HL-60 (cell line): ENCODE results near the gene TRPV5.
"Not testable (repeated sequence)": the region's sequence is repeated elsewhere in the genome, so short reads cannot be mapped to it uniquely, and the experiment has no call there.

ENCODE experiments used
- DNase-seq, 2 experiments: peaks; one replicate each; pipeline ENCODE4 v3.0.0-alpha.2; 2010 to 2020; ENCODE audit warnings: low read depth in 1 of 2, low spot score in 1 of 2
- H3K27ac ChIP-seq: fragments of 250-450 bp; sonication (Bioruptor Pico); replicated peaks from 2 replicates; pipeline ENCODE4 v1.5.1; 2020; ENCODE audit warnings: mild to moderate bottlenecking, moderate library complexity
- H3K27me3 ChIP-seq: fragments of 250-450 bp; sonication (Bioruptor Pico); 2 replicates; pipeline ENCODE4 v1.5.1; 2021; ENCODE audit warnings: mild to moderate bottlenecking, moderate library complexity; ENCODE audit not compliant: insufficient read depth, poor library complexity, severe bottlenecking
- H3K4me3 ChIP-seq: replicated peaks from 2 replicates; pipeline ENCODE4 v1.5.1; 2011; ENCODE audit warnings: mild to moderate bottlenecking, control low read depth, low read length; ENCODE audit not compliant: insufficient read depth
- GABPA ChIP-seq: IDR thresholded peaks from 2 replicates; pipeline ENCODE4 v1.6.1; 2012; ENCODE audit warnings: low read depth
- POLR2AphosphoS5 ChIP-seq: IDR thresholded peaks from 2 replicates; pipeline ENCODE4 v1.6.1; 2012; ENCODE audit warnings: low read depth
- SPI1 ChIP-seq: IDR thresholded peaks from 2 replicates; pipeline ENCODE4 v1.6.1; 2012; ENCODE audit warnings: low read depth, mild to moderate bottlenecking, borderline replicate concordance
- long read RNA-seq: library from polyadenylated mRNA; unstranded; transcript quantifications from one replicate; pipeline ENCODE4 v2.0.0, GENCODE V29; 2020
- TF ChIP-seq, protein P1 (sequence below): IDR thresholded peaks from one replicate; pipeline ENCODE4 v1.5.1; 2011; ENCODE audit warnings: low read length, control low read depth, inconsistent platforms; ENCODE audit not compliant: insufficient read depth
- TF ChIP-seq, protein P2 (sequence below): IDR thresholded peaks from 2 replicates; pipeline ENCODE4 v1.6.1; 2012; ENCODE audit warnings: low read depth; ENCODE audit not compliant: insufficient replicate concordance

Gene TRPV5
- long read RNA-seq, result 0 reads

DNA sequence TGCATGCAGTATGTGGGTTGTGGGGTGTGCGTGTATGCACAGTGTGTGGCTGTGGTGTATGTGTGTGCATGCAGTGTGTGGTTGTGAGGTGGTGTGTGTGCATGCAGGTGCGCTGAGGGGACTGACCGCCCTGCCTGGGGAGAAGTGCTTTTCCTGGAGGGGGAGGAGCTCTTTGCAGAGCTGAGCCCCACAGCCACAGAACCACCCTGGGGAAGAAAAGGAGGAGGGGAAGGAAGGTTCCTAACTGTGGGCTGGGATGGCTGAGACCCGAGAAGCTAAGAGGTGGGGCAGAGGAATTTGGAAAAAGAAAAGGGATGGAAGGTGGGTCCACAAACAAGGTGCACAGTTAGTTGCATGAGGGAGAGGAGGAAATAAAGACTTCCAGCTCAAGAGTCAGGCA lies at the start of gene TRPV5:
Gene TRPV5 (minus strand): TSS at position 123 of the 400 bp plus-strand sequence. CDS start 287 bp downstream, outside the sequence.
- H3K4me3 ChIP-seq, result no peak within 1 kb of the TSS
- no peak for DNase-seq
- TF ChIP-seq POLR2AphosphoS5, result no peak
- TF ChIP-seq GABPA, result no peak
- no peak for TF ChIP-seq SPI1
- TF ChIP-seq, protein P1, sequence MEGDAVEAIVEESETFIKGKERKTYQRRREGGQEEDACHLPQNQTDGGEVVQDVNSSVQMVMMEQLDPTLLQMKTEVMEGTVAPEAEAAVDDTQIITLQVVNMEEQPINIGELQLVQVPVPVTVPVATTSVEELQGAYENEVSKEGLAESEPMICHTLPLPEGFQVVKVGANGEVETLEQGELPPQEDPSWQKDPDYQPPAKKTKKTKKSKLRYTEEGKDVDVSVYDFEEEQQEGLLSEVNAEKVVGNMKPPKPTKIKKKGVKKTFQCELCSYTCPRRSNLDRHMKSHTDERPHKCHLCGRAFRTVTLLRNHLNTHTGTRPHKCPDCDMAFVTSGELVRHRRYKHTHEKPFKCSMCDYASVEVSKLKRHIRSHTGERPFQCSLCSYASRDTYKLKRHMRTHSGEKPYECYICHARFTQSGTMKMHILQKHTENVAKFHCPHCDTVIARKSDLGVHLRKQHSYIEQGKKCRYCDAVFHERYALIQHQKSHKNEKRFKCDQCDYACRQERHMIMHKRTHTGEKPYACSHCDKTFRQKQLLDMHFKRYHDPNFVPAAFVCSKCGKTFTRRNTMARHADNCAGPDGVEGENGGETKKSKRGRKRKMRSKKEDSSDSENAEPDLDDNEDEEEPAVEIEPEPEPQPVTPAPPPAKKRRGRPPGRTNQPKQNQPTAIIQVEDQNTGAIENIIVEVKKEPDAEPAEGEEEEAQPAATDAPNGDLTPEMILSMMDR, result no peak
- TF ChIP-seq, protein P2, sequence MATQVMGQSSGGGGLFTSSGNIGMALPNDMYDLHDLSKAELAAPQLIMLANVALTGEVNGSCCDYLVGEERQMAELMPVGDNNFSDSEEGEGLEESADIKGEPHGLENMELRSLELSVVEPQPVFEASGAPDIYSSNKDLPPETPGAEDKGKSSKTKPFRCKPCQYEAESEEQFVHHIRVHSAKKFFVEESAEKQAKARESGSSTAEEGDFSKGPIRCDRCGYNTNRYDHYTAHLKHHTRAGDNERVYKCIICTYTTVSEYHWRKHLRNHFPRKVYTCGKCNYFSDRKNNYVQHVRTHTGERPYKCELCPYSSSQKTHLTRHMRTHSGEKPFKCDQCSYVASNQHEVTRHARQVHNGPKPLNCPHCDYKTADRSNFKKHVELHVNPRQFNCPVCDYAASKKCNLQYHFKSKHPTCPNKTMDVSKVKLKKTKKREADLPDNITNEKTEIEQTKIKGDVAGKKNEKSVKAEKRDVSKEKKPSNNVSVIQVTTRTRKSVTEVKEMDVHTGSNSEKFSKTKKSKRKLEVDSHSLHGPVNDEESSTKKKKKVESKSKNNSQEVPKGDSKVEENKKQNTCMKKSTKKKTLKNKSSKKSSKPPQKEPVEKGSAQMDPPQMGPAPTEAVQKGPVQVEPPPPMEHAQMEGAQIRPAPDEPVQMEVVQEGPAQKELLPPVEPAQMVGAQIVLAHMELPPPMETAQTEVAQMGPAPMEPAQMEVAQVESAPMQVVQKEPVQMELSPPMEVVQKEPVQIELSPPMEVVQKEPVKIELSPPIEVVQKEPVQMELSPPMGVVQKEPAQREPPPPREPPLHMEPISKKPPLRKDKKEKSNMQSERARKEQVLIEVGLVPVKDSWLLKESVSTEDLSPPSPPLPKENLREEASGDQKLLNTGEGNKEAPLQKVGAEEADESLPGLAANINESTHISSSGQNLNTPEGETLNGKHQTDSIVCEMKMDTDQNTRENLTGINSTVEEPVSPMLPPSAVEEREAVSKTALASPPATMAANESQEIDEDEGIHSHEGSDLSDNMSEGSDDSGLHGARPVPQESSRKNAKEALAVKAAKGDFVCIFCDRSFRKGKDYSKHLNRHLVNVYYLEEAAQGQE, result no peak
- H3K27ac ChIP-seq, result no peak within 1 kb of the TSS
- no peaks in the 10 kb centered on the region for H3K27me3 ChIP-seq

DNA sequence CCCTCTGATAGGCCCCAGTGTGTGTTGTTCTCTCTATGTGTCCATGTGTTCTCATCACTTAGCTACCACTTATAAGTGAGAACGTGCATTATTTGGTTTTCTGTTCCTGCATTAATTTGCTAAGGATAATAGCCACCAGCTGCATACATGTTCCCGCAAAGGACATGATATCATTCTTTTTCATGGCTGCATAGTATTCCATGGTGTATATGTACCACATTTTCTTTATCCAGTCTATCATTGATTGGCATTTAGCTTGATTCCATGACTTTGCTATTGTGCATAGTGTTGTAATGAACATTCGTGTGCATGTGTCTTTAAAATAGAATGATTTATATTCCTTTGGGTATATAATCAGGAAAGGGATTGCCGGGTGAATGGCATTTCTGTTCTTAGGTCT lies 44.9 kb upstream of the TRPV5 start:
- not testable (repeated sequence) for DNase-seq, H3K27me3 ChIP-seq, H3K27ac ChIP-seq, H3K4me3 ChIP-seq

DNA sequence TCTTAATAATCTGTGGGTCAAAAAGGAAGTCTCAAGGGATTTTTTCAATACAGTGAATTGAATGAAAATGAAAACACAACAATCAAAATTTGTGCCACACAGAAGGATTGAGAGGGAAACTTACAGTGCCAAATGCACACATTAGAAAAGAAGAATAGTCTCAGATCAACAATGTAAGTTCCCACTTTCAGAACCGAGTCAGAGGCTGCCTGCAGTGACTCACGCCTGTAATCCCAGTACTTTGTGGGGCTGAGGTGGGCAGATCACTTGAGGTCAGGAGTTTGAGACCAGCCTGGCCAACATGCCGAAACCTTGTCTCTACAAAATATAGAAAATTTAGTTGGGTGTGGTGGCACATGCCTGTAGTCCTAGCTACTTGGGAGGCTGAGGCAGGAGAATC lies 41.1 kb upstream of the TRPV5 start:
- Histone ChIP-seq H3K27me3 (no peaks in the 10 kb centered on the region), H3K27ac (no peak overlapping the region), H3K4me3 (no peak overlapping the region)
- no peak for DNase-seq
- TF ChIP-seq, protein P1, result no peak
- TF ChIP-seq POLR2AphosphoS5, result no peak
- TF ChIP-seq, protein P2, result no peak
- TF ChIP-seq GABPA, result no peak
- TF ChIP-seq SPI1, result no peak

DNA sequence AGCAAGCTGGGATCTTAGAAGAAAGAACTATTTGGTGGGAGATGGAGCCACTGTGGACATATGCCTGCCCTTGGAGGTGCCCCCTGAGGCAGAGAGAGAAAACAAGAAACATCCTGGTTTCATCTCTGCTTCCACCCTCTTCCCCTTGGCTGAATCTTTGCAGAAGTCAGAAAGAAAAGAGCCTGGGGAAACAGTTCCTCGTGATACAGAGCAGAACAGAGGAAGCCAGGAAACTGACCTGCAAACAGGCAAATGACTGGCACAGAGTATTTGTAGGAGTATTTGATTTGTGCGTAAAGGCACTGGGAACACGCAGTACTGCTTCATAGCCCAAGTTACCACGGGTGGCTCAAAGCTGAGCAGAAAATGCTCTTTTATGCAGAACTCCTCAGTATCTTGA lies 35.6 kb upstream of the TRPV5 start:
- no peak overlapping the region for H3K27ac ChIP-seq
- H3K27me3 ChIP-seq, result no peaks in the 10 kb centered on the region
- no peak overlapping the region for H3K4me3 ChIP-seq
- peak in 1 of 2 experiments; percentile 6 for DNase-seq
- TF ChIP-seq POLR2AphosphoS5 (no peak), SPI1 (no peak), GABPA (no peak)
- TF ChIP-seq, protein P1, result no peak
- TF ChIP-seq, protein P2, result no peak
